Ramos (cell line): ENCODE data around the gene NPEPL1.

Source experiments
- in situ Hi-C: fragments of 300-500 bp; cut with MboI; formaldehyde crosslinking; loops from one replicate; pipeline ENCODE4 v1.14.3; 2022; ENCODE audit warnings: low sequenced_read_pairs; ENCODE audit not compliant: unreplicated experiment

The NPEPL1 gene

DNA sequence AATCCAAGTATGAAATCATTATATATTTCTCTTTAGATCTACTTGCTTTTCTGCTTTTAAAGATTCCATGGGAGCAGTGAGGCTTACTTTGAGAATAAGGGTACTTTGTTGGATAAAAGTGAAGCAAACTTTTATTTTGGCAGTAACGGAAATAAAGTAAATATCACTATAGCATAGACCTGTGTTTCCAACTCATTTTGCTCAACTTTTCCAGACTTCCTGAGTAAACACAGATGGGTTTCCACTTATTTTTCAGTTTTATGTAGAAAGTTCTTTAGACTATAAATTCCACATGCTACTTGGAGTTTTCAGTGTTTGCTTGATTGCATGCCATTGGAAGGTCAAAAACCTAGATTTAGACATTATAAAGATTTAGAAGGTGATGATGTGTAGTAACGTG lies 35.3 kb upstream of the NPEPL1 start:
- in situ Hi-C loops: no loop called here

DNA sequence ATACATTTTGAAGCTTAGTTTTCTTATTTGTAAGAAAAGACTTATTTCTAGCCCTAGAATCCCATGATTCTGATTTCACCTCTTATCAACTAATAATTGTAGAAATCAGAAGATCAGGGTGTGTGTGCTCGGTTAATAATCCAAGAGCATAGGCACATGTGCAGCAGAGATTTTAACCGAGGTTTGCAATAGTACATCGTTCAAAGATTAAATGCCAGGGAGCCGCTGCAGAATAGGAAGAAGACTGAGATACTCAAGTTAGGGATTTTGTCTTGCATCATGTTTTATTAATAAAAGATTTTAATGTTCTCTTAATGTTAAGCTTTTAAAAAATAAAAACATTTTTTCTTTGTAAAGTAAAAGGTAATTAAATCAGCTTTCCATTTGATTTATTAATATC lies 34.6 kb upstream of the NPEPL1 start:
- in situ Hi-C loops: no loop called here

DNA sequence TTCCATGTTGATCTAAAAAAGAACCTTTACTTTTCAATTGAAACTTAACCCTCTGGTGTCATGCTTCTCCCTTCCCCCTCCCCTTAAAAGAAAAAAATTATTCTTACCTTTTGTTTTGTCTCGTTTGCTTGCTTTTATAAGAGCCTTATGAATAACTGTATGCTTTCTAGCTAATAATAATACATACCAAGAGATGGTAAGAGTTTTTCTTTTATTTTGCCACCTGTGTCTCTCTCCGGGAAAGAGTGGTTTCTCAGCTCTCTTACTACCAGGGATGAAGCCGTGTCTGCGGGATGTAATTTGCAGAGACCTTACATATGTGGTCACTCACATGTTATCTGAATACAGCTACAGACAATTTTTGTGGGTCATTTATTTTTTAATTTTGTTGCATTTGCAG lies 33.8 kb upstream of the NPEPL1 start:
- in situ Hi-C loops: no loop called here

- in situ Hi-C loops: no loop called here
These were observed 32.8 kb upstream of the NPEPL1 start for GRCh38 chr20:58659841-58660240.

DNA sequence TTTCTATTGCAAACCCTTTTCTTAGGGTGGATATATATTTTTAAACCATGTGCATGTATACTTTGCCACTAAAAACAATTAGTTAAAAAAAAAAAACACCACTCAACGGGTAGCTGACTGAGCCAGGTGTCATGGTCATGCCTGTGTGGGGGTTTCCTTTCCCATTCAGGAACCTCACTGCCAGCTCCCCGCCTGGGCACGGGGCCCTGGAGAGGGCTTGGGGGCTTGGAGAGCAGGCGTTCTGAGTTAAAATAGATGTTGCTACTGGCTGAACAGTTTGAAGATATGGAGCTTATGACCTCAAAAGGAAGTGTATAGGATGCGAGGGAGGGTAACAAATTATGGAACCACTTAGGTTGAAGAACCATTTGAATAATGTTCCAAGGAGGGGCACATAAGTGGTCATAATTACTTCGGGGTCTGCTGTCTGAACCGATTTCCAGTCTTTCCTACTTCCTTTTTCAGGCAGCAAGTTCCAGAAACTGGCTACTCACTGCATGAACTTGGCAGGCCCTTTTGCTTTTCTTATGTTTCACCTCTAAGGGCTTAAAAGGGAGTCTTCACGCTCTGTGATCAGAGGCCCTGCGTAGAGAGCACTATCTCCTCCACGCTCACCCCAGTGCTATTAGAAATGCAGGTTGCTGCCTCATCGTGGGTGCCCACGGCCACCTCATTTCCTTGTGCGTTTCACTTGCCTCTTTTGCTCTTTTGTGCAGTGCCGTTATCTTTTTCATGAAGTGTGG lies 31.6 kb upstream of the NPEPL1 start:
- in situ Hi-C loops: no loop called here

DNA sequence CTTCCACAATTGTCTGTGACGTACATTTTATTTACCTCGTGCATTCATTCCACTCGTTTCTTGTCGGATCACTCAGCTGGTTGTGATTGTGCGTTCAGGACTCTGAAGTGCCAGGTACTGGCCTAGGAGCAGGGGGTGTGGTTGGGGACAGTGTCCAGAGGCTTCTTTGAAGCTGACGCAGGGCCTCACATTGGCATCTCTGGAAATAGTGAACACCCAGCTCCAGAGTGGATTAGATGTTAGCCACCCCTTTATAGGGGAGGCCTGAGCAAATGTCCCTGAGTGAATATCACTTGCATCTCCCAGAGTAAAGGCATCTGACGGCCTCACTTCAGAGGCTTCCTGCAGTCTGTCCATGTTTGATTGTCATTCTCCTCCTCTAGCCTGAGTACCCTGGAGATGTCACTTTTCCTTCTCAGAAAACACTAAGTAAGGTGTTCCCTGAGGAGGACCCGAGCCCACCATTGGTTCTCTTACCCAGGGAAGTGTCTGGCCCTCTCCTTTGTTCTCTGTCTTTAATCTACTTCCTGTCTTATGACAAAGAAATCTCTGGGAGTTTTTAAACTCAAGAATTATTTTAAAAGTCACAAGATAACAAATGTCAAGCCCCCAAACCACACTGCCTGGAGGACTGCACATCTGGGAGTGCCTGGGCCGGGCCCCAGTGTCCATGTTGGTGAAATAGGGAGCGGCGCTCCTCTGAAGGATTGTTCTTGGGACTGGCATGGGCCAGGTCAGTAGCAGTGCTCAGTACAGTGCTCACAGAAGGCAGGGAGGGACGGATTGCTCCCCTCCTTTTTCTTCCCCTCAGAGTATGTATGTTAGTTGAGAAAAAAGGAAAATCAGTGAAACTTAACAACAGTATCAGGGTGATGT lies 30.8 kb upstream of the NPEPL1 start:
- in situ Hi-C loops: no loop called here

DNA sequence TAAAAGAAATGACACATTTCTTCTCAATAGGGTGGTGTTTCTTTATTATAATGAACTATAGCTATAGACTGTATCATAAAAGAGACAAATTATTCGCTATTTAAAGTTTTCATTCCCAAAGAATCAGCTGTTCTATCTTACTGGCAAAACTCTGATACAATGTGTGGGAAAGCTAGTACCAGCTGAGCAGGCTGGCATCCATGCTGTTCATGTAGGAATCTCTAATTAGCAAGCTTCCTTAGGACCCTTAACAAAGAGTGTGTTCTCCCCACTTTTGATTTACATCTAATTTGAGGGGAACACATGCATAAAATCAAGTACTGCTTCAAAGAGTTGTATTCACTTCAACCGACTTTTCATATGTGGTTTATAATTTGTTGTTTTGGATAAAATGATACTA lies 28.3 kb upstream of the NPEPL1 start:
- in situ Hi-C loops: no loop called here

- in situ Hi-C loops: no loop called here
These were observed 27.7 kb upstream of the NPEPL1 start for GRCh38 chr20:58664883-58665282.

- in situ Hi-C loops: no loop called here
These were observed 27.0 kb upstream of the NPEPL1 start for GRCh38 chr20:58665606-58666005.

DNA sequence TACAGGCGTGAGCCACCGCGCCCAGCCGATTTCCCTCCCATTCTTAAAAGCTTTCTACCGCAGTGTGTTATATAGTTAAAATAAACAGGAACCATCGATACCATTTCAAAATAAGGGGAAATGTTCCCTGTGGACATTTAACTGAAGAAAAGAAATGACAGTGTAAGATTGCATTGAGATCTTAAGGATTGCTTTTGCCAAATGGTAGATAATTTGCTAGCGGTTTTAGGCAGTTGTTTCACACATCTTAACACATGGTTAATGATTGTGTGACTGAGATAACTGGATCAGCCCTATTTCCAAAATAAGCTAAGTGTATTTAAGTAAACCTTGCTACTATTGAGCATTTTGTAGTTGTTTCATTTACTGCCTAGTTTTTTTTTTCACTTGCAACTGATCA lies 25.9 kb upstream of the NPEPL1 start:
- in situ Hi-C loops: no loop called here

- in situ Hi-C loops: no loop called here
These were observed 24.6 kb upstream of the NPEPL1 start for GRCh38 chr20:58667975-58668374.

- in situ Hi-C loops: no loop called here
These were observed 23.7 kb upstream of the NPEPL1 start for GRCh38 chr20:58668901-58669286.

DNA sequence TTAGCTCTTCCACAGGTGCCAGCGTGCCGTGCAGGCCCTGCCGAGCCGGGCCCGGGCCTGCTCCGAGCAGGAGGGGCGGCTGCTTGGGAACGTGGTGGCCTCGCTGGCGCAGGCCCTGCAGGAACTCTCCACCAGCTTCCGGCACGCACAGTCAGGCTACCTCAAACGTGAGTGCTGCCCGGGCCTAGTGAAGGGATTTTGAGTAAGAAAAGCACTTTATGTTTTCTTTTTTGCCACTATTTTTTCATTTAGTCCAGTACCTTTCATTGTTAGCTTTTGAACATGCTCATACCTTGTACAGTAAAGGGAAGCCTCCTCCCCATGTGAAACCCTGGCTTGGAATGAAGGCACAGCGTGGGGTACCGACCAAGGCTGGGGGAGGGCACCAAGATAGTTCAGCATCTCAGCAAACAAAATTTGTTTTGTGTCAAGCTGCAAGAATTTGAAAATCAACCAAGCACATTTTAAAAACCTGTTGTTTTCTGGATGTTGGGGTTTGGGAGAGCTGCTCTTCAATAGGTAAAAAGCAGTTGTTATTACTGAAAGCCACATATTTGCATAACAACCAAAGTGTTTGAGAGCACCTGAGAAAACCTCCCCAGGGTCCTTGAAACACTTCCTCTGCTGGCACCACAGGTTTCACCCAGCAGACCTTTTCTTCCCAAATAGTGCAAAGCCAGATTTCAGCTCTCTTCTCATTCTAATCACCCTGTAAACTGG lies 23.2 kb upstream of the NPEPL1 start:
- in situ Hi-C loops: no loop called here

DNA sequence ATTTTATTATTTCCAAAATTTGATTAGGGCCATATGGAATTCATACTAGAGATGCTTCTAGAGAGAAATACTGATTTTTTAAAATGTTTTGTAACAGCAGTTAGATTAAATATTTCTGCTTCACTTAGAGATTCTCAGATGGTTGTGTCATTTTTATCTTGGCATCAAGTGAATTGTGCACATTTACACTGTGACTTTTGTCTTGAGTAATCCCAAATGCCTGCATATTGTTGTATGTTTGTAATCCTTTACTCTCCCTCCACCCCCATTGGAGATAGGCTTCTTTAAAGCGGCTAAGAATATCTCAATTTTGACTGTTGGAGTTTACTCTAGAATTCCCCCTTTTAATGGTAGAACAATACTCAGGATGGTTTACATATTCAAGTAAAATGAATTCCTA lies 22.5 kb upstream of the NPEPL1 start:
- in situ Hi-C loops: no loop called here

GRCh38 chr20:58670659-58671058 lies 21.9 kb upstream of the NPEPL1 start:
- in situ Hi-C loops: no loop called here

DNA sequence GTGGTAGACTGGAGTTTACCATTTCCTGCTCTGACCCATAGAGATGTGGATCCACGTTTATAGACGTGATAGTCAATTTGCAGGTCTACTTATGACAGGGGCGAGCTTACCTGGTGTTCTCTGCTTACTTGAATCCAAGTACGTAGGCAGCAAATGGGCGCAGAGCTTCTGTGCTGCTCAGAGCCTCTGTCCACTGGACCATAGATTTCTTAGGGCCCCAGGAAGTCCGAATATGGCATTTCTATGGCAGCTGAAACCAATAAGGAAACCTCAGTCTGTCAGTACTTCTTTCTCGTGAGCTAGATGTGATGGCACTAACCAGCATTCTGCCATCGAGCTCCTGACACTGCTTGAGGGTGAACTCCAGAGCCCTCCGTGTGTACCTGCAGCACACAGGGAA lies 19.5 kb upstream of the NPEPL1 start:
- in situ Hi-C loops: no loop called here

- in situ Hi-C loops: no loop called here
These were observed 17.4 kb upstream of the NPEPL1 start for GRCh38 chr20:58675146-58675584.

- in situ Hi-C loops: no loop called here
These were observed 17.0 kb upstream of the NPEPL1 start for GRCh38 chr20:58675641-58676040.

DNA sequence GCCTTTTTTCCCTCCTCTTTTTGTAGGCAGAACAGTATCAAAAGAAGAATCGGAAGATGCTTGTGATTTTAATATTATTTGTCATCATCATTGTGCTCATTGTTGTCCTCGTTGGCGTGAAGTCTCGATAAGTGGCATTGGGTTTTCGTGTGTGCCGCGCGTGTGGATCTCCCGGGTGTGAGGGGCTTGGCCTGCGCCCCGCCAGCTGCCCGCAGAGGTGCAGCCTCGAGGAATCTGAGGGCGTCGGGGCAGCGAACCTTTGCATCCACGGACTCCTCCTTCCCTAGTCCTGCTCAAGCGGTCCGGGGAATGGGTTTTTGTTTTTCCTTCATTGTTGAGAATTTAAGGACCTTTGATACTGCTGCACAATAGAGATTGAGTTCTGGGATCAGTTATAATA lies 16.4 kb upstream of the NPEPL1 start:
- in situ Hi-C loops: no loop called here

- in situ Hi-C loops: no loop called here
These were observed 15.5 kb upstream of the NPEPL1 start for GRCh38 chr20:58677079-58677604.

GRCh38 chr20:58677808-58678207 lies 14.8 kb upstream of the NPEPL1 start:
- in situ Hi-C loops: no loop called here
